Activated CD4-positive, alpha-beta T cell treated with anti-CD3 and anti-CD28 coated beads, Interleukin-2, amount 50 U/mL, for 1 hour (primary cell): ENCODE measurements around the gene JSRP1.

ENCODE experiments used
- DNase-seq: peaks from one replicate; pipeline ENCODE4 v3.0.0-alpha.2; 2020

The JSRP1 gene

GRCh38 chr19:2246014-2246620, 10.1 kb downstream of the JSRP1 start:
- DNase-seq: no peak

DNA sequence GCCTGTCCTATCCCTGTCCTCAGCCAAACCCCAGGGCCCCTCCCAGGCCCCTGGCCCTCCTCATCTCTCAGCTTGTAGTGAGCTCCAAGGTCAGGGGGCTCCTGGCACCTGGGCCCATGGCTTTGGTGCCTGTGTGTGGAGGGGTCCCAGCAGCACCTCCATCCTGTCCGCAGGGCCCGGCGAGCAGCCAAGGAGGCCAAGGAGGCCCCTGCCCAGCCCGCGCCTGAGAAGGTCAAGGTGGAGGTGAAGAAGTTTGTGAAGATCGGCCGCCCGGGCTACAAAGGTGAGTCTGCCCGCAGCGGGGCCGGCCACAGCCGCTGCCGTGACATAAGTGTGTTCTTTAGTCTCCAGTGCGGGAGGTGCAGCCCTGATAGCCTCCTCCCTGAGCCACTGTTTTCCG, 10.9 kb downstream of the JSRP1 start:
- no peak for DNase-seq

- no peak for DNase-seq
These were observed 11.7 kb downstream of the JSRP1 start for GRCh38 chr19:2244486-2244885.

GRCh38 chr19:2244125-2244411, 12.1 kb downstream of the JSRP1 start:
- no peak for DNase-seq

DNA sequence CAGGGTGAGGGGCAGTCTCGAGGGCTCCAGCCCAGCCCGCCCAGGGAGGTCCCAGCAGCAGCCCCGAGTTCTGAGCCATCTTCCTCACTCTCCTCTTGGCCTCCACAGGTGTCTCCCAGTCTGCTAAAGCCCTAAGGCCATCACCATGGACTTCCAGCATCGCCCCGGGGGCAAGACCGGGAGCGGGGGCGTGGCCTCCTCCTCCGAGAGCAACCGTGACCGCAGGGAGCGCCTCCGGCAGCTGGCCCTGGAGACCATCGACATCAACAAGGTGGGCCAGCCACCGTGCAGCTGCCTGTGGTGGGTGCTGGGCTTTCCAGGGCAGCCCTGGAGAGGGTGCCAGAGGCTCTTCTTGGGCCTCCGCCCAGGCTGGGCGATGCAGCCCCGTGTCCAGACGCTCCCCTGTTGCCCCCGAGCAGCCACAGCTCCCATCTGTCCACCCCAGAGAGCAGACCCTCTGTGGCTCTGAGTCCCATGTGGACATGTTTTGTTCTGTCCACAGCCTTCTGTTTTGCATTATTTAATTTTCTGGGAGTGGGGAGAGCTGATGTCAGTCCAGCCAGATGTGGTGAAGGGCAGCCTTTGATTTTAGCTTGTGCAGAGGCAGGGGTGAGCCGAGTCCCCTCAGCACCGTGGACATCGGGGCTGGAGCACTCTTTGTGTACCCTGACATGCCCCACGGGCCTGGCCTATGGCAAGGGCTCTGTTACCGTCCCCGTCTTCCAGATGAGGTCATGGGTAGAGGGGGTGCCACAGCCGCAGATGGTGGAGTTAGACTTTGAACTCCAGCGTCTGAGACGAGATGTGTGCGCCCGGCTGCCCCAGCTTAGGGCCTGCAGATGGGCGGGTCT, 12.7 kb downstream of the JSRP1 start:
- DNase-seq: no peak

GRCh38 chr19:2242816-2243215, 13.4 kb downstream of the JSRP1 start:
- no peak for DNase-seq

GRCh38 chr19:2242092-2242537, 14.1 kb downstream of the JSRP1 start:
- DNase-seq: no peak

DNA sequence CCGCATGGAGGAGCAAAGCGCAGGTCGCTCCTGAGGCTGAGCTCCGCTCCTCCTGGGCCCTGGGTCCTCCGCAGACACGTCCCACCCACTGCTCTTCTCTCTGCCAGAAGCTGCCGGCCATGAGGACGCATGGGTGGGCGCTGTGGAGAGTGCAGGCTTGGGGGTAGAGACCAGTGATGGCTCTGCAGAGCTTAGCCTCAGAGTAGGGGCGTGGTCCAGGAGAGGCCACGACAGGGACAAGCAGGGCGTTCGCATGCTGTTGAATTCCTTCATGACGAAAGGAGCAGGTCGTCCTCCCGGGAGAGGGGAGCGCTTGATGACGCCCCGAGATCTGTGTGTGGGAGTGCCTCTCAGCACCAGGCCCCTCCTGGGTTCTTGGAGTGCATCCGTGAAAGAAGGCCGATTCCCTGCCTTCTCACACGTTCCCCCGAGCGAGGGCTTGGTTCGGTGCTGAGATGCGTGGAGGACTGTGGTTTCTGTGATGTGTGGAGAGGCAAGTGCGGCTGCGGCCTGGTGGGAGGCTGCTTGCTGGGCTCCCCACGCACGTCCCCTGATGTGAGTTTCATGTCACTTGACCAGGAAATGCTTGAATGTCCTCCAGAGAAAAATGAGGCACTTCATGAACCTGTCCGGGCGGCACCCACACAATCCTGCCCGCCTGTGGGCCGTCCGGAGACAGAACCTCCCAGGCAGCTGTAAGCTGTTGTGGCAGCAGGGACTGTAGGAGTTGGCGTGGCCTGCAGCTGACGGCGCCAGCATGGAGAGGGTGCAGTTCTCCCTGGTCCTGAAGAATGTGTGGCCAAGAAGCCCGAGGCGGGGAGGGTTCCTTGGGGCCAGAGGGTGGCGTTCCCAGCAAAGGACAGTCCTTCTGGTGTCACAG, 15.1 kb downstream of the JSRP1 start:
- no peak for DNase-seq

DNA sequence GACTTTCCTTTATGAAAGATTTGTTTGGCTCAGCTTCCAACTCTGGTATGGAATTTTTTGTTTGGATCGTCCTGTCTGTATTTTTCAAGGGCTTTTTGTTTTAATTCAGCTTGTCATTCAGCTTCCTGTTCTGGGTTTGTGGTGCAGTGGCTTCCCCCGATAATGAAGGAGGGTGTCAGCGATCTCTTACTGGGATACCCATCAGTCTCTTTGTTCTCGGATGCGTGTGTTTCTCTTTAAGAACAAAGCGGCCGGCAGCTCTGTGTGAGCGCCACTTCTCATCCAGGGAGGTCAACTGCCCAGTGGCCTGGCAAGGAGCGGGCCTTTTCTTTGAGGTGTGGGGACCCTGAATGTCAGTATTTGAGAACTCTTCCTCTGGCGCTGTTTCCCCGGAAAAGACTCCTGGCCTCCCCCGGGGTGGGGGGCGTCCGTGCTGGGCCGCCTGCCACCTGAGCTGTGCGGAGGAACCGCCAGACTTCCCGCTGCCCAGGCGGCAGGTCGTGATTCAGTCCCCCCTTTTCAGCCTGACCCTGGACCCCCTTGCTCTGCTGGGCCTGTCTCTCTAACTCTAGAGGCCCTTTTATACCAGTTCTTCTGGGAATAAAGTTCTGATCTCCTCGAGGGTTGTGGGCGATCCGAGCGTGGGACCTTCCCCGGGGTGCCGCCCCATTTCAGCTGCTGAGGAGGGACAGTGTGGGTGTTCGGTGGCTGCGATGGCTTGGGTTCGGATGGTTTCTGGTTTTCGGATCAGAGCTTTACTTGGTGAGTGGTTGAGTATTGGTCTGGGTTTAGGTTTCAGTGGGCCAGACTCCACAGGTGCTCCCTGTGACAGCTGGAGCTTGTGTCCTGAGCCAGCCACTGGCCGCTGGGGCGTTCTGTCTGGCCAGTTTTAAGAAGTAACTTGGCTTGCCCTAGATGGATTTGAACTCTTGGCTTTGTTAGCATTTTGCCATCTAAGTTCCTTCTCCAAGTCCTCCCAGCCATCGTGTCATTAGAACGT, 16.1 kb downstream of the JSRP1 start:
- no peak for DNase-seq

GRCh38 chr19:2239173-2239572, 17.0 kb downstream of the JSRP1 start:
- DNase-seq: no peak

DNA sequence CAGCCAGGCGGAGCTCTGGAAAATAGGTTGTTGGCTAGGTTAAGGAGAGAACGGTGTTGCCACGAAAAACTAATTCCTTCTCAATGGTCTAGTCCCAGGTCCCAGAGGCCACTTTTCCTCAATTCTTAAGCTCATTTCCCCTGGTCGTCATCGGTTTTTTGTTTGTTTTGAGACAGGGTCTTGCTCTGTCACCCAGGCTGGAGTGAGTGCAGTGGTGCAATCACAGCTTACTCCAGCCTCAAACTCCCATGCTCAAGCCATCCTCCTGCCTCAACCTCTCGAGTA, 18.4 kb downstream of the JSRP1 start:
- no peak for DNase-seq

- no peak for DNase-seq
These were observed 19.0 kb downstream of the JSRP1 start for GRCh38 chr19:2237051-2237868.

DNA sequence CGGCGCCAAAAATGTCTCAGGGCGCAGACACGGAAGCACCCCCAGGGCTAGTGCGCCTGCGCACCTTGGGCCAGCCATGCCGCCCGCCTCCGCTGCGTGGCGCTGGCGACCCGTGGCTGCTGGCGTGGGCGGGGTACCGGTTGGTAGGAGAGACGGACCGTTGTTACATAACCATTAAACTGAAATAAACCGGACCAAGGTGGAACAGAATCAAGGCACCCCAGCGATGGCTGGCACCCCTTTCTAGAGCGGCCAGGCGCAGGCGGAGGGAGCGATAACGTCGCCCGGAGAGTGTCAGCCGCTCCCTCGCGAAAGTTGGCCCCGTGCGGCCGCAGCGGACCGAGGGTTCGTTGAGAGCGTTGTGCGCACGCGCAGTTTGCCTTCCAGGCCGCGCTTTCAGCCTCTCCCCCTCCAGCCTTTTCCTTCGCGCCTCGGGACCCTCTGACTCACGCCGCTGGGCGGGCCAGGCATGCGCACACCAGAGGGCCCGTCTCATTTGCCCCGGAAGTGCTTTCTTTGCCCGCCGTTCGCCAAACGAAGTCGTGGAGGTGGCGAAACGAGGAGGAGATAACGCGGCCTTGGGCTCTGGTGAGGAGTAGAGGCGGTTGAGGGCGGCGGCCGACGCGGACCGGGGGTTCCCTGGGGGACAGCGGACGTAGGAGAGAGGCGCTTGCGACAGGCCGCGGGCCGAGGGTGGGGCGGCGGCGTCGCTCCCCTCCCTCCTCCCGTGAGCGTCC, 19.7 kb downstream of the JSRP1 start, which contains the start of the genes PLEKHJ1 and SF3A2:
PLEKHJ1 (minus strand) TSS at position 16 of the 737 bp plus-strand sequence. CDS start 81 bp downstream, outside the sequence.
SF3A2 (plus strand) TSS at position 511 of the 737 bp plus-strand sequence. CDS start 6,595 bp downstream, outside the sequence.
- DNase-seq: peak; percentile 96

- no peak for DNase-seq
These were observed 20.2 kb downstream of the JSRP1 start for GRCh38 chr19:2236064-2236313.

- DNase-seq: no peak
These were observed 20.7 kb downstream of the JSRP1 start for GRCh38 chr19:2235381-2236063.

DNA sequence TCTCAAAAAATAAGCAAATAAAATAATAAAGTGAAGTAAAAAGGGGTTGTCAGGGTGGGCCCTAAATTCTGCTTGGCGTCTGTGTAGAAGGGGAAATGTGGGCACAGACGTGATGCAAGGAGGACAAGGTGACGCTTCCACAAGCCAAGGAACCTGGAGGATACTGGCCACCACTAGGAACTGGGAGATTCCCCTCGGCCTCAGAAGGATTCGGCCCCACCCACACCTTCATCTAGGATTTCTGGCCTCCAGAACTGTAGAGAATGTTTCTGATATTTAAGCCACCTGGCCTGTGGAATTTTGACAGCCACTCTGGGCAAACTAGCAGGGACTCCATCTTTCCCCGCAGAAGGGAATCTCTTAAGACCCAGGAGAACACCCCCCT, 21.2 kb downstream of the JSRP1 start:
- DNase-seq: no peak

DNA sequence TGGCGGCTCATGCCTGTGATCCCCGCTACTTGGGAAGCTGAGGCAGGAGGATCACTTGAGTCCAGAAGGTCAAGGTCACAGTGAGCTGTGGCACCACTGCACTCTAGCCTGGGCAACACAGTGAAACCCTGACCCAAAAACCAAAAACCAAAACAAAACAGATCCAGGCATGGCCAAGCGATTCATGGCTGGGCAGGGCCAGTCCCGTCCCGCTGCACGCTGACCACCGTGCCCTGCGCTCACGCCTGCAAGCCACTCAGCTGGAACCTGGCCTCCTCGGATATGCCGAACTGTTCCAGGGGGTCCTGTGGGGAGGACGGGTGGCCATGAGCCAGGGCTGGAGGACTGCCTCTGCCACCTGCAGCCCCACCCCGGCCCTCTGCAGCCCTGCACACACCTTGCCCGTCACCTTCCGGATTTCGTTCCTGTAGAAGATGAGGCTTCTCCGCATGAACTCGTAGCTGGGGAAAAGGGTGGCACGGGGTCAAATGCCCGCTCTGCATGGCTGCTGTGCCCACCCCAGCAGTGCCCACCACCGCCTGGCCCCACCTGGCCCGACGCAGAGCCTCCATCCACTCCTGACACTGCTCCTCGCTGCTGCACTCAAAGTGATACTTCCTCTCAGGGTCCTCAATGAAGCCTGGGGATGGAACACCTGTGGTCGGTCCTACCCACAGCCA, 22.5 kb downstream of the JSRP1 start:
- no peak for DNase-seq

DNA sequence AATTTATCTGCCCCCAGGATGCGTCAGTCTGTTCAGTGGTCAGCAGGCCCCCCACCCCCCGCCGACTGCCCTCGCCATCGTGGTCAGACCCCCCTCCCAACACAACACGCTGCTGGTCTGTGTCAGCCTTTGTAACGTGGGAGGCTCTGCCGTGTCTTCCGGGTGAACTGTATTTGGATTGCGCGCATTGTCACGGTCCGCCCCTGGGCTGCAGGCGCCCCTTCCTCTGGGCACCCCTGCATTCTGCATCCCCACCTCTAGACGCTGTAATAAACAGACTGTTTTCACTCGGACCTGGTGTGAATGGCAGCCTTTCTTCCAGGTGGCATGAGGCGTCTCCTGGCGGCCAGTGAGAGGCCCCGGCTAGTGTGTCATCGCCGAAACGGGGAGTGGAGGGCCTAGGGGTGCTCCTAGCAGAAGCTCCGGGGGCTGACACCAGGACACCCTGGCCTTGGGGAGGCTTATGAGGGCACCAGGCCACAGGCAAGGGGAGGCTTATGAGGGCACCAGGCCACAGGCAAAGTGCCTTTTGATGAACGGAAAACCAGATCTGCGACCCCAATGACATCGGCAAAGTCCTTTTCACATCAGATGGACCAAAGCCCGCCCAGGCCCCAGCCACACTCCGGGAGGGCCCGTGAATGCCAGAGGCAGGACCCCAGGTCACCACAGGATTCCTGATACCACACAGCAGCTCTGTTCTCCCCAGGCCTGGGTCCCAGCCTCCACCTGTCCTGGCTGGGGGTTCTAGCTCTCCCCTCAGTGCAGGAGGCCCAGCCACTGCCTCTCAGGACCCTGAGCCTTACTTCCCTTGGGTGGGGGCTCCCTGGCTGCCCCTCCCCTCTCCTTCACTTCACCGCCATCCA, 23.7 kb downstream of the JSRP1 start:
- DNase-seq: no peak
